DOHH2 (cell line): ENCODE data around the gene ICOSLG.

ENCODE experiments used
- H3F3A ChIP-seq: fragments of 200-600 bp; sonication (generic), shearing (Covaris generic); 2 replicates; pipeline ENCODE4 v1.6.0; 2016; ENCODE audit warnings: antibody characterized with exemption, mild to moderate bottlenecking; ENCODE audit not compliant: control insufficient read depth, insufficient read depth
- H3K27ac ChIP-seq: fragments of 200-600 bp; sonication (generic); 2 replicates; pipeline ENCODE4 v1.5.1; 2014; ENCODE audit warnings: low read depth, mild to moderate bottlenecking, low read length, moderate library complexity
- H3K27me3 ChIP-seq: fragments of 200-600 bp; sonication (generic); 2 replicates; pipeline ENCODE4 v1.6.1; 2014; ENCODE audit warnings: mild to moderate bottlenecking, low read length, mixed read lengths; ENCODE audit not compliant: control insufficient read depth
- H3K36me3 ChIP-seq: fragments of 200-600 bp; sonication (generic); 2 replicates; pipeline ENCODE4 v1.6.1; 2014; ENCODE audit warnings: mild to moderate bottlenecking, low read length, moderate library complexity, mixed read lengths; ENCODE audit not compliant: control insufficient read depth
- H3K4me1 ChIP-seq: fragments of 200-600 bp; sonication (generic); 2 replicates; pipeline ENCODE4 v1.6.1; 2014; ENCODE audit warnings: mild to moderate bottlenecking, low read length, mixed read lengths; ENCODE audit not compliant: control insufficient read depth
- H3K4me2 ChIP-seq: fragments of 200-600 bp; sonication (generic); 2 replicates; pipeline ENCODE4 v1.6.0; 2014; ENCODE audit warnings: mild to moderate bottlenecking, low read length, moderate library complexity
- H3K4me3 ChIP-seq: fragments of 200-600 bp; sonication (generic); 2 replicates; pipeline ENCODE4 v1.5.1; 2014; ENCODE audit warnings: mild to moderate bottlenecking, low read length, mixed read lengths
- H3K79me2 ChIP-seq: fragments of 200-600 bp; sonication (generic); 2 replicates; pipeline ENCODE4 v1.6.1; 2014; ENCODE audit warnings: mild to moderate bottlenecking, low read length, mixed read lengths; ENCODE audit not compliant: control insufficient read depth
- H3K9me2 ChIP-seq: fragments of 200-600 bp; sonication (generic); replicated peaks from 2 replicates; pipeline ENCODE4 v1.6.1; 2014; ENCODE audit warnings: mild to moderate bottlenecking, low read length, mixed read lengths; ENCODE audit not compliant: control insufficient read depth
- H3K9me3 ChIP-seq: fragments of 200-600 bp; sonication (generic); 2 replicates; pipeline ENCODE4 v1.6.1; 2014; ENCODE audit warnings: antibody characterized with exemption, low read length, mixed read lengths; ENCODE audit not compliant: control insufficient read depth, insufficient read depth
- H4K20me1 ChIP-seq: fragments of 200-600 bp; sonication (generic); 2 replicates; pipeline ENCODE4 v1.6.0; 2014; ENCODE audit warnings: low read depth, mild to moderate bottlenecking, antibody characterized with exemption, low read length, moderate library complexity; ENCODE audit not compliant: control insufficient read depth, insufficient read depth
- CTCF ChIP-seq: fragments of 200-600 bp; sonication (generic); IDR thresholded peaks from one replicate; pipeline ENCODE4 v1.5.1; 2014; ENCODE audit warnings: antibody characterized with exemption, mild to moderate bottlenecking, low read depth, low read length; ENCODE audit not compliant: poor library complexity, severe bottlenecking
- EZH2phosphoT487 ChIP-seq: fragments of 200-600 bp; sonication (generic); IDR thresholded peaks from 2 replicates; pipeline ENCODE4 v1.6.1; 2017; ENCODE audit warnings: borderline replicate concordance, mild to moderate bottlenecking, antibody characterized with exemption, low read length, moderate library complexity, mixed read lengths

Gene ICOSLG

GRCh38 chr21:44260791-44261631 is 20.3 kb upstream of the ICOSLG start:
- TF ChIP-seq CTCF (no peak), EZH2phosphoT487 (no peak)
- Histone ChIP-seq H3K4me3 (no peak overlapping the region), H3K9me2 (no peaks in the 10 kb centered on the region), H3K4me2 (no peak overlapping the region), H3K27me3 (peaks cover 5% of the 10 kb centered on the region; the same call in 1 of the 2 replicates), H3K9me3 (no peaks in the 10 kb centered on the region), H3F3A (no peaks in the 10 kb centered on the region), H3K36me3 (no peaks in the 10 kb centered on the region), H3K79me2 (no peaks in the 10 kb centered on the region), H4K20me1 (no peaks in the 10 kb centered on the region), H3K27ac (no peak overlapping the region), H3K4me1 (no peaks in the 10 kb centered on the region)

- H3K27ac ChIP-seq: no peak overlapping the region
- no peaks in the 10 kb centered on the region for H3K36me3 ChIP-seq
- H3K4me3 ChIP-seq: no peak overlapping the region
- no peaks in the 10 kb centered on the region for H4K20me1 ChIP-seq
- H3K9me2 ChIP-seq: no peaks in the 10 kb centered on the region
- no peaks in the 10 kb centered on the region for H3K4me1 ChIP-seq
- no peak overlapping the region for H3K4me2 ChIP-seq
- peaks cover 8% of the 10 kb centered on the region for H3K27me3 ChIP-seq
- no peaks in the 10 kb centered on the region for H3K79me2 ChIP-seq
- no peaks in the 10 kb centered on the region for H3F3A ChIP-seq
- H3K9me3 ChIP-seq: no peaks in the 10 kb centered on the region
- no peak for TF ChIP-seq CTCF
- TF ChIP-seq EZH2phosphoT487: no peak
These were observed 19.3 kb upstream of the ICOSLG start for GRCh38 chr21:44260066-44260465.

GRCh38 chr21:44259082-44259705 is 18.5 kb upstream of the ICOSLG start:
- H3K36me3 ChIP-seq: no peaks in the 10 kb centered on the region
- no peaks in the 10 kb centered on the region for H4K20me1 ChIP-seq
- H3K27ac ChIP-seq: no peak overlapping the region
- peaks cover 12% of the 10 kb centered on the region for H3K27me3 ChIP-seq
- no peaks in the 10 kb centered on the region for H3K4me1 ChIP-seq
- no peaks in the 10 kb centered on the region for H3K9me3 ChIP-seq
- no peaks in the 10 kb centered on the region for H3K9me2 ChIP-seq
- no peak overlapping the region for H3K4me2 ChIP-seq
- H3K79me2 ChIP-seq: no peaks in the 10 kb centered on the region
- H3F3A ChIP-seq: no peaks in the 10 kb centered on the region
- TF ChIP-seq CTCF: no peak
- no peak for TF ChIP-seq EZH2phosphoT487
- H3K4me3 ChIP-seq: no peak overlapping the region
